ENCODE measurements around the gene MAP2. TPM values are rescaled to one million over a fixed set of nuclear protein-coding genes. Genes with fewer than 3 reads are reported as not detected.

The MAP2 gene
- total and polyA plus RNA-seq, 2 of the 13 experiments (the other 11 are each of a cell fraction or from before 2014, with no cell fraction given), result 0.08 TPM; not detected in 1

DNA sequence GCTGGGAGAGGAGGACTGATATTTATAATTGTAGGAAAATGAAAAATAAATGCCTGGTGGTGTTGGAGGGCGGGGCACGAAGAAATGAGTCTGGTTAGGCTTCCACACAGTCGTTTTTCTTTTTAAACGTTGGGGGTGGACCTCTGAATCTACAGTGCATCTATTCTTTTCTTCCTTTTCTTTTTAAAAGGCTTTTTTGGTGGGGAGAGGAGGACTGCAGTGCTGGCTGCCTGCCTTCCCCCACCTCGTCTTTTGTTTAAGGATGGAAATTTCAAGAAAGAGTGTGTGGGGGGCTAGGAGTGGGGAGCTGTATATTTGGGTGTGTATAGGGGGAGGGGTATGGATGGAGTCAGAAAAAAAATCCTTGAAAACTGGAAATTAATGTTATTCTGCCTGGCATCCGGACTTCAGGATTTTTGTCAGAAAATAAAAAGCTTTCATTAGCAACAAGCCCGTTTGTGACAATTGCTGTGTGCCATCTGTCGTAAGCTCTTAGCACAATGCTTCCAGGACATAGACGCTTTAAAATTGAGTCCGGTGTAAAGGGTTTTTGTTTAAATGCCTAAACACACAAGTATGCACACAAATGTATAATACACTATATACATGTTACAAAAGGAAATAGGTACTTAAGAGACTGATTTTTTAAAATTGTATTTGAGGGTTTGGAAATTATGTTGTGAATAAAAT is 1.1 kb downstream of the MAP2 start:
- 22% methylated on average over 10 of the region's 10 CpGs for WGBS (ENCODE audit: low lambda C conversion rate)
- Histone ChIP-seq H3K36me3 (replicated peaks in 1 of 2; ENCODE audit: control insufficient read depth in 1 of 2, insufficient read depth in 2 of 2, low read length in 2 of 2) (no peaks in the 10 kb centered on the region), H3K4me1 (ENCODE audit: insufficient read depth, low read length) (peaks cover 11% of the 10 kb centered on the region), H2AFZ (ENCODE audit: low read length) (no peak overlapping the region), H4K20me1 (ENCODE audit: insufficient read depth, low read length) (no peaks in the 10 kb centered on the region), H3K9me3 (ENCODE audit: low read length) (no peaks in the 10 kb centered on the region), H3K4me2 (ENCODE audit: low read depth, low read length) (no peak overlapping the region), H3K79me2 (ENCODE audit: insufficient read depth, low read length) (no peaks in the 10 kb centered on the region), H3K27me3 (ENCODE audit: control insufficient read depth in 1 of 2, insufficient read depth in 2 of 2, low read length in 2 of 2) (peaks cover 0 to 5% of the 10 kb centered on the region in 2 experiments; a peak in 2 of 5 replicates), H3K27ac (ENCODE audit: extremely low read length, insufficient read depth, low read length) (no peak overlapping the region), H3K9ac (ENCODE audit: insufficient read depth, low read depth, low read length) (no peak overlapping the region), H3K4me3 (replicated peaks in 1 of 3; ENCODE audit: insufficient read depth in 1 of 3, low read depth in 2 of 3, low read length in 3 of 3) (no peak overlapping the region; a peak in 1 of 6 replicates)
- intact Hi-C loops (cut with micrococcal nuclease; ENCODE audit: unreplicated experiment), result loop anchor here (1.0 to 2.0 kb wide), 3 partner anchors 131 to 536 kb away; no protein-coding TSS in a partner anchor
- POLR2A ChIA-PET, result no interaction called here
- FAIRE-seq (no peak), DNase-seq (ENCODE audit: low spot score) (no peak), ATAC-seq (no peak)
- BruUV-seq (replicated peaks), result no TSS peak
- TF ChIP-seq PCBP2 (optimal IDR thresholded peaks at IDR 0.05; ENCODE audit: low read depth, low read length, poor library complexity, severe bottlenecking) (peak; percentile 53), HNRNPK (IDR thresholded peaks at IDR 0.05; ENCODE audit: low read depth, low read length, poor library complexity, severe bottlenecking) (peak; percentile 18), ZNF496 (CRISPR knock-in tag; IDR thresholded peaks at IDR 0.05; ENCODE audit: insufficient replicate concordance) (no peak)
- in situ Hi-C loops (cut with HindIII; ENCODE audit: extremely low pct_ligation_motif_present, low pct_unique_long_range_greater_than_20kb), result loop anchor here (10.0 kb wide), 1 partner anchor 1020 kb away; the partner anchor contains the start of gene PTH2R
- CTCF ChIA-PET (ENCODE audit: low intra/inter-chr PET ratio, low total read pairs), result interaction anchor here (1.1 to 2.7 kb wide), 4 partner anchors 90 to 1030 kb away, joined by 3 to 29 read pairs (median 7); no protein-coding TSS in a partner anchor

DNA sequence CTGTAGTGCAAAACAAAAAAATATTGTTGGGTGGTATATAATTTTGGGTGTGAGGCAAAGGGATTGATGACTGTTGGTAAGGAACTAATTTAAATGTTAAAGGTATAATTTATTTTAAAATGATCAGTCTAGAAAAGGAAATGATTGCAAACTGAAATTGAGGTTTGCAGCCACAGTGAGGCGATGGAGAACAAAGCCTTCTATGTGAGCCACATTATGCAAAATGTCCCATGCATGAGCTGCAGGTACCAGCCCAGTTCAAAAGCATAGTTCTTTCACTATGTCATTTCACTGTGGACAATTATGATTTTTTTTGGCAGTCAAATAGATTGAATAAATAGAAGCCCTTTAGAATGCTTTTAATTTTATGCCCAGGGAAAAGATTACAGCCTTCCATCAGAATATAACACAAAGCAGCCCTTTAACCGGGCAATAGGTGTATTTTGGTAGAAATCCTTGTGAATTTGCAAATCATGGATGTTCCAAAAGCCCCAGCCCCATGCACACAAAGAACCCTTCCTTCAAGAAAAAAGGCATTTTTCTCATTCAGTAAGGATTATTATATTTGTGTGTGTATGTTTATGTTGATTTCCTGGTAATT is 1.7 kb downstream of the MAP2 start:
- peaks cover 11% of the 10 kb centered on the region for H3K4me1 ChIP-seq (ENCODE audit: insufficient read depth, low read length)
- POLR2A ChIA-PET, result no interaction called here
- no peaks in the 10 kb centered on the region for H3K79me2 ChIP-seq (ENCODE audit: insufficient read depth, low read length)
- FAIRE-seq (peak; percentile 68), ATAC-seq (no peak), DNase-seq (ENCODE audit: low spot score) (peak; percentile 32)
- no peak for TF ChIP-seq U2AF1 (optimal IDR thresholded peaks at IDR 0.05; ENCODE audit: low read depth, low read length)
- no peak for TF ChIP-seq ZFP91 (CRISPR knock-in tag; IDR thresholded peaks at IDR 0.05; ENCODE audit: borderline replicate concordance)
- peak; percentile 32 for TF ChIP-seq STAG1 (CRISPR knock-in tag; IDR thresholded peaks at IDR 0.05)
- no peak for TF ChIP-seq MATR3 (CRISPR knock-in tag; IDR thresholded peaks at IDR 0.05)
- TF ChIP-seq CTCF (CRISPR knock-in tag; IDR thresholded peaks at IDR 0.05), result peak; percentile 18; the same call in 1 of the 2 replicates
- TF ChIP-seq, protein P1, sequence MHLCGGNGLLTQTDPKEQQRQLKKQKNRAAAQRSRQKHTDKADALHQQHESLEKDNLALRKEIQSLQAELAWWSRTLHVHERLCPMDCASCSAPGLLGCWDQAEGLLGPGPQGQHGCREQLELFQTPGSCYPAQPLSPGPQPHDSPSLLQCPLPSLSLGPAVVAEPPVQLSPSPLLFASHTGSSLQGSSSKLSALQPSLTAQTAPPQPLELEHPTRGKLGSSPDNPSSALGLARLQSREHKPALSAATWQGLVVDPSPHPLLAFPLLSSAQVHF (CRISPR knock-in tag; IDR thresholded peaks at IDR 0.05), result no peak
- H3K27me3 ChIP-seq (ENCODE audit: control insufficient read depth in 1 of 2, insufficient read depth in 2 of 2, low read length in 2 of 2), result peaks cover 0 to 5% of the 10 kb centered on the region in 2 experiments; a peak in 2 of 5 replicates
- CTCF ChIA-PET (ENCODE audit: low intra/inter-chr PET ratio, low total read pairs), result interaction anchor here (1.2 kb wide), 1 partner anchor 153 kb away, joined by 3 read pairs; no protein-coding TSS in a partner anchor
- H4K20me1 ChIP-seq (ENCODE audit: insufficient read depth, low read length), result no peaks in the 10 kb centered on the region
- intact Hi-C loops (cut with micrococcal nuclease; ENCODE audit: unreplicated experiment) (loop anchor here (1.0 to 2.0 kb wide), 3 partner anchors 131 to 535 kb away; no protein-coding TSS in a partner anchor), in situ Hi-C loops (cut with HindIII; ENCODE audit: extremely low pct_ligation_motif_present, low pct_unique_long_range_greater_than_20kb) (loop anchor here (10.0 kb wide), 1 partner anchor 1021 kb away; the partner anchor contains the start of gene PTH2R)
- H3K4me2 ChIP-seq (ENCODE audit: low read depth, low read length), result no peak overlapping the region
- no peaks in the 10 kb centered on the region for H3K9me3 ChIP-seq (ENCODE audit: low read length)
- no TSS peak for BruUV-seq (replicated peaks)
- H3K4me3 ChIP-seq (replicated peaks in 1 of 3; ENCODE audit: insufficient read depth in 1 of 3, low read depth in 2 of 3, low read length in 3 of 3), result no peak overlapping the region
- H3K36me3 ChIP-seq (replicated peaks in 1 of 2; ENCODE audit: control insufficient read depth in 1 of 2, insufficient read depth in 2 of 2, low read length in 2 of 2), result no peaks in the 10 kb centered on the region
- WGBS (ENCODE audit: low lambda C conversion rate), result 20% methylated on average over 2 of the region's 2 CpGs
- no peak overlapping the region for H2AFZ ChIP-seq (ENCODE audit: low read length)
- H3K9ac ChIP-seq (ENCODE audit: insufficient read depth, low read depth, low read length), result no peak overlapping the region
- no peak overlapping the region for H3K27ac ChIP-seq (ENCODE audit: extremely low read length, insufficient read depth, low read length)

Data from HepG2 (cell line).